Effector memory CD8-positive, alpha-beta T cell (primary cell): ENCODE data around the gene MCTP1.
"Not testable (repeated sequence)": the region's sequence is repeated elsewhere in the genome, so short reads cannot be mapped to it uniquely, and the experiment has no call there.

Experiments used
- ATAC-seq: fragments of 150-1000 bp; cut with Tn5 transposase; replicated peaks from 2 replicates; pipeline ENCODE4 v1.10.0; 2021; ENCODE audit warnings: mild to moderate bottlenecking, moderate library complexity
- DNase-seq, 3 experiments: peaks; one replicate each; pipeline ENCODE4 v3.0.0; 2021
- H3K27ac Mint-ChIP-seq, 2 donors: one replicate each; pipeline ENCODE4 v1.8.0; 2022; ENCODE audit warnings: mild to moderate bottlenecking in 2 of 2, mixed read lengths in 2 of 2, moderate library complexity in 2 of 2
- H3K27me3 Mint-ChIP-seq, 2 donors: one replicate each; pipeline ENCODE4 v1.8.0; 2022; ENCODE audit warnings: mixed read lengths in 2 of 2
- H3K36me3 Mint-ChIP-seq: one replicate; pipeline ENCODE4 v1.8.0; 2022; ENCODE audit warnings: mild to moderate bottlenecking, moderate library complexity, mixed read lengths; ENCODE audit not compliant: insufficient read depth
- H3K4me1 Mint-ChIP-seq, 2 donors: one replicate each; pipeline ENCODE4 v1.8.0; 2022; ENCODE audit warnings: low read depth in 2 of 2, mixed read lengths in 2 of 2
- H3K4me3 Mint-ChIP-seq, 2 donors: one replicate each; pipeline ENCODE4 v1.8.0; 2022; ENCODE audit warnings: mild to moderate bottlenecking in 2 of 2, mixed read lengths in 2 of 2, moderate library complexity in 2 of 2
- H3K9me3 Mint-ChIP-seq, 2 donors: one replicate each; pipeline ENCODE4 v1.8.0; 2022; ENCODE audit warnings: mixed read lengths in 2 of 2

The MCTP1 gene

DNA sequence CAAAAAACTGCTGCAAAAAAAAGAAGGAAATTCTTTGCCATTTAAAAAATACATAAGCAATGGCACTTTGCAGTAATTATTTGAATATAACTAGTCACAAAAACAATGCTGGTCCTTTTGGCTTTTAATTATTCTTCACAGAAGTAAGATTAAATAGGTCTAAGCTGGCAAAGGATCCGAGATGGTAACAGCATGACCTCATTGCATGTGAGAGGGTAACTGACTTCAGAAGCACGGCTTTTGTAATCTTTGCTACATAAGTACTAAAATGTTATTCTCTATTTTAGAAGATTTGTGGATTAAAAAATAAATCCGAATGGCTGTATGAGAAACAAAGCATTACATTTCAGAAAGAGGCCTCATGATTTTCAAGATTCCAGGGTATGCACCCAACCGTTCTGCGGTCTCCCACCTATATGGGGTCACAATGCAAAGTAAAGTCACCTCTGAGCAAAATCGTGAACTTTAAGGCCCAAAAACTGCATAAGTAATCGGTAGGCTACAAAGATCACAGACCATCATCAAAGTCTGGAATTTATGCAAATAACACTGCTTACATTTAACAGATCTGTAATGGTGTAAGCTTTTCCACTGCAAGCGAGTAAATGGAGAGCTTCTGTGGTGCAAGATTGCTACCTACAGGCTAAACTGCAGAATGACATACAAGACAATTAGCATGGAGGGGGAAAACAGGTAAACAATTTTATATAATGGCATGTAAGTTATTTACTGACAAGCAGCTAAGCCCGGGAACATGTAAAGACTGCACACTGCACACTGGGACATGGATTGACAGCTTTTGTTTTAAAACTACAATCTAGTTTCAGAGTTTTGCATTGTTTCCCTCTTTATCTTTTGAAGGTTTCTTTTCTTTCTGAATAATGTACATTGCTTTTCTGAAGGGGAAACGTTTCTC lies 434.8 kb downstream of the MCTP1 start:
- ATAC-seq (peak; percentile 97), DNase-seq (peak; percentile 3 to 35 (median 19))
- Mint-ChIP-seq H3K27me3 (no peaks in the 10 kb centered on the region), H3K9me3 (no peaks in the 10 kb centered on the region), H3K4me1 (no peaks in the 10 kb centered on the region), H3K27ac (no peak overlapping the region), H3K36me3 (no peaks in the 10 kb centered on the region), H3K4me3 (no peak overlapping the region)

DNA sequence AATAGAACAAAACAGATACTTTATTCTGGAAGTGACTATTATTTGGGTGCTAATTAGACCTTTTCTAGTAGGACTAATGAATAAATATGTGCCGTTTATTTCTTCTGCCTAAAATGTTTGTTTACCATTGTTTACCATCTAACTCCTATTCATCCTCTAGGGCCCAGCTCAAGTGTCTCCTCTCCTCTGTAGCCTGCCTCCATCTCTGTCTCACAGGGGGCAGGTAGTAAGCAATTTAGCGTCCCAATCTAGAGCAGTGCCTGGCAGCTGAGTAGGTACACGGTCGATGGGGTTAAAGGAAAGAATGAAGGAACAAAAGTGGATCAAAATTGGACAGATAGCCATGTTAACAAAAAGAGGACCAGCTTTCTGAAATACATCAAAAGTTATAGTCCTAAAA lies 435.6 kb downstream of the MCTP1 start:
- H3K4me1 Mint-ChIP-seq, result no peaks in the 10 kb centered on the region
- no peaks in the 10 kb centered on the region for H3K27me3 Mint-ChIP-seq
- H3K36me3 Mint-ChIP-seq, result no peaks in the 10 kb centered on the region
- DNase-seq, result no peak
- no peak for ATAC-seq
- H3K4me3 Mint-ChIP-seq, result no peak overlapping the region
- no peaks in the 10 kb centered on the region for H3K9me3 Mint-ChIP-seq
- H3K27ac Mint-ChIP-seq, result no peak overlapping the region

DNA sequence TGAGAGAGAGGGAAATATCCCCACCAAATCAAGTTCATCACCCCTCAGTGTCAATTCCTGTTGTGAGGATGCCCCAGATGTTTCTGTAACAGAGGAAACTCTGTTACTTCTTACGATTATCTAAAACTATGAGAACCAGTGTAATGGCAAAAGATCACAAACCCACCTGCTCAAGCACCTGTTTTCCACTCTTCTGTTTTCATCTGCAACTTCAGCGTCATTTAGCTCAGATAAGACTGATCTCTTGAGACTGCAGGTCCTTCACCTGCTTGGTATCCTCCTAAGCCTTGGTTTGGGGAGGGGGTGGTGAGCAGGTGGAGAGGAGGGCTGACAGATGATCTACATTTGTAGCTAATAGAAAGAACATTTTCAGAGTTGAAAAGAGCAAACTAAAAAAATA lies 437.2 kb downstream of the MCTP1 start:
- Mint-ChIP-seq H3K27ac (no peak overlapping the region), H3K27me3 (no peaks in the 10 kb centered on the region), H3K36me3 (no peaks in the 10 kb centered on the region), H3K4me1 (no peaks in the 10 kb centered on the region), H3K4me3 (no peak overlapping the region), H3K9me3 (no peaks in the 10 kb centered on the region)
- DNase-seq, result no peak
- ATAC-seq, result no peak

DNA sequence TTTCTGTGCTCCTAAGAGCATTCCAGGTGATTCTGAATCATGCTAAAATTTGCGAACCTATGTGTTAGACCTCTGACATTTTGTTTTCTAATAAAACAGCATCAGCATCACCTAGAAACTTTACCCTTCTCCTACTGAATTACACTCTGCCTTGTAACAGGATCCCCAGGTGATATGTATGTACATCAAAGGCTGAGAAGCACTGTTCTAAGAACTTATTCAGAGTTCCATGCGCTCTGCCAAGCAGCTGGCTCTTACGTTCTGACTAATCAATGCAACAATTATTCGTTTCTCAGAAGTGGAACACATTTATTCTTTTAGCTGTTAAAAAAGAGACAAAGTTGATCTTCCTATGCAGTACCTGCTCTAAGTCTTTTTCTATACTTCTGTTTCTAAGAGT lies 437.9 kb downstream of the MCTP1 start:
- H3K27me3 Mint-ChIP-seq, result no peaks in the 10 kb centered on the region
- H3K9me3 Mint-ChIP-seq, result no peaks in the 10 kb centered on the region
- DNase-seq, result no peak
- H3K4me1 Mint-ChIP-seq, result no peaks in the 10 kb centered on the region
- ATAC-seq, result no peak
- H3K4me3 Mint-ChIP-seq, result no peak overlapping the region
- H3K27ac Mint-ChIP-seq, result no peak overlapping the region
- H3K36me3 Mint-ChIP-seq, result no peaks in the 10 kb centered on the region

DNA sequence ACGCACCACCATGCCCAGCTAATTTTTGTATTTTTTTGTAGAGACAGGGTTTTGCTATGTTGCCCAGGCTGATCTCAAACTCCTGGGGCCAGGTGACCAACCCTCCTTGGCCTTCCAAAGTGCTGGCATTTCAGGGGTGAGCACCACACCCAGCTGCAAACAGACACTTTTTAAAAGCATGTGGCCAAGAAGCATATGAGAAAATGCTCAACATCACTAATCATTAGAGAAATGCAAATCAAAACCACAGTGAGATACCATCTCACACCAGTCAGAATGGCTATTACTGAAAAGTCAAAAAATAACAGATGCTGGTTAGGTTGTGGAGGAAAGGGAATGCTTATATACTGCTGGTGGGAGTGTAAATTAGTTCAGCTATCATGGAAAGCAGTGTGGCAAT lies 439.2 kb downstream of the MCTP1 start:
- H3K4me3 Mint-ChIP-seq, H3K4me1 Mint-ChIP-seq, H3K9me3 Mint-ChIP-seq, DNase-seq, H3K36me3 Mint-ChIP-seq, H3K27ac Mint-ChIP-seq, ATAC-seq, H3K27me3 Mint-ChIP-seq: not testable (repeated sequence)

DNA sequence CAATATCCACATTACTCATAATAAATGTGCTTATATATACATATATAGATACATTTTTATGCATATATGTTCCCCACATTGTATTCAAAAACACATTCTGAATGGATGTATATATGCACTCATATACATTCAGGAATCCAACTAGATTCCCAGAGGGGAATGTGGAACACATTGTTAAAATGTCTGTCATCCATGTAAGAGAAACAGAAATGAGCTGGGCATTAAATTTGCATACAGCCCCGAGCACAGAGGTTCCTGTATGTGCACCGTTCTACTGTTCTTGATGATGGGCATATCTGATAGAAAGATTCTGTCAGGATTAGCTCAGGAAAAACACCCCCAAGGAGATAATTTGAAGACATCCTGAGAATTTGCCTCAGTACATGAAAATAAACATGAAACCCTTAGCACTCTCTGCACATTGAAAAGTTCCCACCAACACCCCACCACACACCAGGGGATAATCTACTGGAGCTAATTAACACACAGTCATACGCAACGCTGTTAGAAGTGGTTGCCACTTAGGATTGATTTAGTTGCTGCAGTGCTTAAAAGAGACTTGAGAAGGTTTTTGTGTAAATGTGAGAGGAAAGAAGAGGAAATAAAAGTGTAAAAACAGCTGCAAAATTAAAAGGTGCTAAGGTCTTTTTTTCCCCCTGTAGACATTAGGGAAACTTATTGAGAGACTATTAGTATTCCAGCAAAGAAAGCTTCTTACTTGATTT lies 443.1 kb downstream of the MCTP1 start:
- no peak for DNase-seq
- peaks cover 0 to 23% of the 10 kb centered on the region in 2 donors for H3K27me3 Mint-ChIP-seq
- no peak overlapping the region for H3K27ac Mint-ChIP-seq
- no peak for ATAC-seq
- no peaks in the 10 kb centered on the region for H3K9me3 Mint-ChIP-seq
- no peaks in the 10 kb centered on the region for H3K4me1 Mint-ChIP-seq
- H3K4me3 Mint-ChIP-seq, result no peak overlapping the region
- H3K36me3 Mint-ChIP-seq, result no peaks in the 10 kb centered on the region

DNA sequence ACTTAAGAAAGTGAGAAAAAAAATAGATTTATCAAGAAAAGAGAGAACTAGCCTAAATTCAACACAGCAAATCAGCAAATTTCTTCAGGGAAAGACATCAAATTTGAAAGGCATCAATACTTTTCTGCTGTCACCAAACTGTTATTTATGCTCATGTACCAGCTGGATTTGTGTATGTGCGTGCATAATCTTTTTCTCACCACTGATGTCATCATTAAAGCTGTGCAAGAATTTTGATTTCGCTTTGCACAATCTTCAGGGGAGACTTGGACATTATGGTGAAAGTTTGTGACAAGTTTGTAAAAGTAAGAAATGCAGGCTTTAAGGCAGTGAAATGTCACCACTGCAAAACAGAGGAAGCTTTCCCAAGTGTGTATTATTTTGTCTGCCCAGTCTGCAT lies 451.0 kb downstream of the MCTP1 start:
- no peak overlapping the region for H3K27ac Mint-ChIP-seq
- H3K27me3 Mint-ChIP-seq, result peaks cover 9 to 15% of the 10 kb centered on the region in 2 donors
- H3K36me3 Mint-ChIP-seq, result no peaks in the 10 kb centered on the region
- no peaks in the 10 kb centered on the region for H3K9me3 Mint-ChIP-seq
- DNase-seq (no peak), ATAC-seq (no peak)
- H3K4me1 Mint-ChIP-seq, result no peaks in the 10 kb centered on the region
- no peak overlapping the region for H3K4me3 Mint-ChIP-seq

DNA sequence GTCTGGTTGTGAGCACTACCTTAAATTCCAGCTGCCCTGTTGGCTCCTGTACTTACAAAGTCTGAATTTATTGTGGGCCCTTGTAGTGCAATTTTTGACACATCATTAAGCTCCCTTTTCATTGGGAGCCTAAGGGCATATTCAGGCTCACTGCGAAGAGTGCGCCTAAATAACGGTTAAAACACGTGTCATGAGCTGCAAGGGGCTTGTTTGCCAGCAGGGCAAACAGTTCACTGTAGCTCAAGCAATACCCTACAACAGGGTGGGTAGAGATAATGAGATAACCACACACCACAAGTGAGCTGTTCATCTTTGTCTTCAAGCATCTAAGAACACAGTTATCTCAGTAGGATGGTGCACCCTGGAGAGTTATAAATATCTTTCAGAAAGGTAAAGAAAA lies 452.2 kb downstream of the MCTP1 start:
- no peak for ATAC-seq
- no peak for DNase-seq
- H3K9me3 Mint-ChIP-seq, result no peaks in the 10 kb centered on the region
- H3K4me3 Mint-ChIP-seq, result no peak overlapping the region
- H3K36me3 Mint-ChIP-seq, result no peaks in the 10 kb centered on the region
- peaks cover 18 to 26% of the 10 kb centered on the region in 2 donors for H3K27me3 Mint-ChIP-seq
- no peaks in the 10 kb centered on the region for H3K4me1 Mint-ChIP-seq
- H3K27ac Mint-ChIP-seq, result no peak overlapping the region

DNA sequence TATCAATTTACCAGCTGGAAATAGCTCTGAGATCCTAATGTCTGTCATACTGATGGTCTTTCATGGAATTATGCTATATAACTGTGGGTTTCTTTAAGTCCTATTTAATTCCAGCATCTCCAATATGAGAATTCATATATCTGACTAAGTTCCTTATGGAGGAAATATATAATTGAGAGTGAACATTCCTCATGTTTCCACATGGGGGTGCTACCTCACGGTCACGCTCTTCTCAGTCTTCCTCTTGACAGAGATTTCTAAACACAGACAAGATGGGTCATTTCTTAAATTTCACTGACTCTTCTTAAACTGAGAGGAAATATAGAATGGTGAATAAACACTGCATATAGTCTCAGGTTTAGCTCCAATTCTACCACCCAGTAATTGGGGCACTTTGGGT lies 454.4 kb downstream of the MCTP1 start:
- Mint-ChIP-seq H3K36me3 (no peaks in the 10 kb centered on the region), H3K4me1 (no peaks in the 10 kb centered on the region)
- no peak for ATAC-seq

DNA sequence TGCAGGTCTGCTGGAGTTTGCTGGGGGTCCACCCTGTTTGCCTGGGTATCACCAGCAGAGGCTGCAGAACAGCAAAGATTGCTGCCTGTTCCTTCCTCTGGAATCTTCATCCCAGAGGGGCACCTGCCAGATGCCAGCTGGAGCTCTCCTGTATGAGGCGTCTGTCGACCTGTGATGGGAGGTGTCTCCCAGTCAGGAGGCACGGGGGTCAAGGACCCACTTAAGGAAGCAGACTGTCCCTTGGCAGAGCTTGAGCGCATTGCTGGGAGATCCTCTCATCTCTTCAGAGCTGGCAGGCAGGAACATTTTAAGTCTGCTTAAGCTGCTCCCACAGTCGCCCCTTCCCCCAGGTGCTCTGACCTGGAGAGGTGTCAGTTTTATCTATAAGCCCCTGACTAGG lies 456.7 kb downstream of the MCTP1 start:
- not testable (repeated sequence) for H3K9me3 Mint-ChIP-seq, H3K4me3 Mint-ChIP-seq, H3K27ac Mint-ChIP-seq, H3K36me3 Mint-ChIP-seq, ATAC-seq, H3K4me1 Mint-ChIP-seq, DNase-seq
- H3K27me3 Mint-ChIP-seq, result peaks cover 24 to 28% of the 10 kb centered on the region in 2 donors

More for the DNA sequence above, 454.4 kb downstream of the MCTP1 start:
- DNase-seq, result no peak
- Mint-ChIP-seq H3K9me3 (no peaks in the 10 kb centered on the region), H3K4me3 (no peak overlapping the region), H3K27me3 (peaks cover 24 to 28% of the 10 kb centered on the region in 2 donors), H3K27ac (no peak overlapping the region)

DNA sequence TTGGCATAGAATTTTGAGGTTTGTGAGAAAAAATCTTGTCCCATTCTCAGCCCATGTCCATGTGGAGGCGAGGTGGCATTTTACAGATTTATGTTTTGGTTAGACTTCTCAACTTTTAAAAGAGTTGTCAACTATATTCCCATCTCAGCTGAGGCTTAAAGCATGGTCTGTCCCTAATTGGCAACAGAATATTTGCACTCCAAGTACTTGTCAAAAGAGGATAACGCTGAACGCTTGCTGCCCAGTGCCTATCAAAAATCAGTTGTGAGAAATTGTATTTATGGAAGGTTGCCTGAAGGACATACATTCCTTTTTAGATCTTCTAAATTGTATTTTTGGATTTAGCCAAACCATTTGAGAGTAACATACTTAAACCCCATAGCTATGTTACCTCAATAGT lies 464.4 kb downstream of the MCTP1 start:
- ATAC-seq (no peak), DNase-seq (no peak)
- Mint-ChIP-seq H3K4me3 (no peak overlapping the region), H3K4me1 (no peaks in the 10 kb centered on the region), H3K9me3 (no peaks in the 10 kb centered on the region), H3K27ac (no peak overlapping the region), H3K36me3 (no peaks in the 10 kb centered on the region), H3K27me3 (no peaks in the 10 kb centered on the region)

DNA sequence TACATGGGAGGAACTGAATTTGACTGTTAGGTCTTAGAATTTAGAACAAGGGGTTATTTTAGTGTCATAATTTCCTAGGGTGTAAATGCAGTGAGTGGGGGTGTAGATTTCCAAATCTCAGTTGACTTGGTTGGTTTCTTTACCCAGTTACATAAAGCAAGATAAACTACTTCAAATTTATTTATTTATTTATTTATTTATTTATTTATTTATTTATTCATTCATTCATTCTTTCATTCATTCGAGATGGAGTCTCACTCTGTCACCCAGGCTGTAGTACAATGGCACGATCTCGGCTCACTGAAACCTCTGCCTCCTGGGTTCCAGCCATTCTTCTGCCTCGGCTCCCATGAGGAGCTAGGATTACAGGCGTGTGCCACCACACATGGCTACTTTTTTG lies 466.0 kb downstream of the MCTP1 start:
- no peaks in the 10 kb centered on the region for H3K9me3 Mint-ChIP-seq
- H3K4me1 Mint-ChIP-seq, result no peaks in the 10 kb centered on the region
- H3K27ac Mint-ChIP-seq, result no peak overlapping the region
- no peaks in the 10 kb centered on the region for H3K27me3 Mint-ChIP-seq
- ATAC-seq (no peak), DNase-seq (no peak)
- no peak overlapping the region for H3K4me3 Mint-ChIP-seq
- no peaks in the 10 kb centered on the region for H3K36me3 Mint-ChIP-seq

DNA sequence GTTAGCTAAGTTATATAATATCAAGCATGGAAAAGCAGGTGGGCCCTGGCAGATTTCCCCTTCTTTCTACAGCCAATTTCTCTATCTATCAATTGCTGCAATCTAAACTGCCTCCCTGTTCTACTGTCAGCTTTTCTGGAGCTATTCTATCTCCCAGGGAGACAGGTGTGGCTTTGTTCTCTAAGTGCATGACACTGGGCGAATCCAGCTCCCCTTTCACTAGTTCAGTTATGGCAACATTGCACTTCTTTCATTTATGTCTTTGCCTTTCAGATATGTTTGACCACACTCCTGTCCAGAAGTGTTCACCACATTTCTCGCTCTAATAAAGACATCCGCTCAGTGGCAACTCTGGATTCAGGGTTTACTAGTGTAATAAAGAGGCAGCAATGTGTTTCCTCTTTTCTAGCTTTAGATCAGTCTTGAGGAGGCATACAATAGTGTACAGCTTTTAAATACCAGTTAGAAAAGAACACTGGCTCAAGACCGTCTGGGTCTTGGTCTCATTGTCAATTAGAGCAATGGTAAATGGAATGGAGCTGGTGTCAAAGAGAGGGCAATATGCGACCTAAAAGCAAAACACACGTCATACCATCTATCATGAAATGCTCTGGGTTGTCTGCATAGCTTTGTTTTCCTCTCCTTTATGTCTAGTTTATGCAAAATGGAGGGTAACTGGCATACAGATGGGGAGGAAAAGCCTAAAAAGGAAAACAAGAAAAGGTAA lies 469.4 kb downstream of the MCTP1 start:
- DNase-seq (no peak), ATAC-seq (no peak)
- Mint-ChIP-seq H3K4me3 (no peak overlapping the region), H3K27me3 (no peaks in the 10 kb centered on the region), H3K9me3 (no peaks in the 10 kb centered on the region), H3K4me1 (no peaks in the 10 kb centered on the region), H3K36me3 (no peaks in the 10 kb centered on the region), H3K27ac (no peak overlapping the region)
